HG02763 (cell line): Measurements from ENCODE around the gene PGK2.

Experiments
- ATAC-seq: cut with Tn5 transposase; IDR thresholded peaks from one replicate; pipeline ENCODE4 v1.9.1; 2021; ENCODE audit warnings: mild to moderate bottlenecking, moderate library complexity; ENCODE audit not compliant: unreplicated experiment

Gene PGK2

DNA sequence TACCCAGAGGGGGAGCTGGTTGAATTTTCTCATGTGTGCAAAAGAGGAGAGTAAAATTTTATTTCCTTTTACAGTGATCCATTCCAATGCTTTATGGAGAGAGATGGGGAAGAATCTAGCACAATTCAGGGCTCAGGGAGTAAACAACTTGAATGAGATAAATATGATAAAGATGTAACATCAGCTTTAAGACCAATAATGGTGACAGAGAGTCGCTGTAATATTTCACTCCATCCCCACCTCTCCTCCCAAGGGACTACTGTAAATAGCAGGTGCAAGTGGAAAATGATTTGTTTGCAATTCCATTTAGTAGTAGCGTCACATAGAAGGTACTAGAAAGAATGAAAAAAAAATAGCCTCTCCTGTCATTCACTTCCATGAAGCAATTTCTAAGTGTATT, 47.7 kb downstream of the PGK2 start:
- no peak for ATAC-seq

GRCh38 chr6:49736017-49736508, 51.0 kb downstream of the PGK2 start:
- ATAC-seq, result no peak
